ENCODE results near the gene PFKFB4. TPM values are rescaled to one million over a fixed set of nuclear protein-coding genes. Genes with fewer than 3 reads are reported as not detected.

The PFKFB4 gene
- 1 to 10 TPM; 3.7 to 6.1 (median 5.5) TPM for polyA plus RNA-seq (ENCODE audit: insufficient read length in 4 of 4)

DNA sequence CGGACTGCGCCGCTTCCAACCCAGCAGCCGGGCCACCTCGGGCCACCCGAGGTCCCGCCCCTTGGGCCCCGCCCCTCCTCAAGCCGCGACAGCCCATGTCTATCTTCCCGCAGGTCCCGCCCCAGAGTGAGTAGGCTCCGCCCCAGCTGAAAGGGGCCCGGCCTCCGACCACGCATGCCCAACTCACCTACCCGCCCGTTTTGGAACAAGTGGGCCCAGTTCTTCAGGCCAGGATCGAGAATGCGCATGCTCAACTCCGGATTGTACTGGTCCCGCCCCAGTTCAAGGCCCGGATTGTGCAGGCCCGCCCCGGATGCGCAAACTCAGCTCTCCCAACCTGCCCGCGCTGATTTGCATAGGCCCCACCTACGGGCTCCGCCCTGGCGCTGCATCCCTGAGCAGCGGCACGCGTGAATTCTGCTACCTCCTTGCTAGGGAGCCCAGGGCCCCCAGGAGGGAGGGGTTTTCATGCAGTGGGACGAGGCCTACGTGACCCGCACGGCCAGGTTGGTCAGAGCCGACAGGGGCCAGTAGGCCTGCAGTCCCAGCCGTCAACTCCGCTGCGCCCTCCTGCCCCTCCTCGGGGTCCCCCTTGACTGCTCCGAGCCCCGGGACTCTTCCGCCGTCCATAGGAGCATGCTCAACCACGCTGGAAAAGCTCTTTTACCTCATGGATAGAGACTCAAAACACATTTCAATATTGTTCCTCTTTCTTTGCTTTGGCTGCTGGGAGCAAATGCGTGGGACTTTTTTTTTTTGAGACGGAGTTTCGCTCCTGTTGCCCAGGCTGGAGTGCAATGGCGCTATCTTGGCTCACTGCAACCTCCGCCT is at the start of gene PFKFB4:
Gene PFKFB4, minus strand, starts transcription at position 8 of the 831 bp plus-strand sequence. CDS start 26 bp downstream, outside the sequence.
- DNase-seq (ENCODE audit: low read depth in 4 of 4, low spot score in 2 of 4): peak; percentile 92 to 98 (median 95)

- DNase-seq (ENCODE audit: low read depth in 4 of 4, low spot score in 2 of 4): no peak
These were observed 45.0 kb upstream of the PFKFB4 start for GRCh38 chr3:48601622-48601994.

GRCh38 chr3:48600711-48601621 is 44.4 kb upstream of the PFKFB4 start:
- no peak for DNase-seq (ENCODE audit: low read depth in 4 of 4, low spot score in 2 of 4)

DNA sequence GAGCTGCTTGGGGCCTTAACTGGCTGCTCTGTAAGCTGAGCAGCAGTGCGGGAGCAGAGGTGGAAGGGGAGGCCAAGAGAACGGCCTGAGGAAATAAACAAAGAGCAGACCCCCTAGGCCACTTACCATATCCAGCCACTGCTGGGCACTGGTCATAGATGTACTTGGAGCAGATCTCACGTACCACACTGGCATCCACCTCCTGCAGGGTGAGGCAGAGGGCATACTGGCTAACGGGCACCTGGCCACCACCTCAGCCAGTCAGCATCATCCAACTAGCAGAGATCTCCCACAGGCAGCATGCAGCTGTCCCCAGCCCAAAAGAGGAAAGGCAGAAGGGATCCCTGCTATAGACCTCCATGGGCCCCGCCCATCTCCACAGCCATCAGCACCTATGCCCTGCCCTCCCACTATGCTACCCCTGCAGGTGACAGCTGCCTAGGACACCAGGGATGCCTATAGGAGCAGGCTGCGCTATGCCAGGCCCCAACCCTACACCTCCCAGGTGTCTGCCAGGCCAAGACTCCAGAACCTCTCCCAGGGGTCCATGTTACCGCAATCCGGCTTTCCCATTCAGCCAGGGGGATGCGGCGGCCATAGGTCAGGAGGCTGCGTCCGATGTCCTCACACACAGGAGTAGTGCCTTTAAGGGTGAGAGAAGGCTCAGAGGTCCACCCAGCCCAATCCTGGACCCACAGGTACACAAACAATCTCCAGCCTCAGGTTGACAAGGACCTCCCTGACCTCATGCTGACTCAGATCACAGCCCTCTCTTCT is 43.1 kb upstream of the PFKFB4 start:
- DNase-seq (ENCODE audit: low read depth in 4 of 4, low spot score in 2 of 4): no peak

- DNase-seq (ENCODE audit: low read depth in 4 of 4, low spot score in 2 of 4): no peak
These were observed 42.5 kb upstream of the PFKFB4 start for GRCh38 chr3:48599077-48599501.

GRCh38 chr3:48598323-48599076 is 41.9 kb upstream of the PFKFB4 start:
- DNase-seq (ENCODE audit: low read depth in 4 of 4, low spot score in 2 of 4): peak; percentile 63 to 80 (median 69)

- no peak for DNase-seq (ENCODE audit: low read depth in 4 of 4, low spot score in 2 of 4)
These were observed 40.8 kb upstream of the PFKFB4 start for GRCh38 chr3:48597408-48597800.

- DNase-seq (ENCODE audit: low read depth in 4 of 4, low spot score in 2 of 4): no peak
These were observed 40.2 kb upstream of the PFKFB4 start for GRCh38 chr3:48596676-48597407.

- DNase-seq (ENCODE audit: low read depth in 4 of 4, low spot score in 2 of 4): no peak
These were observed 39.6 kb upstream of the PFKFB4 start for GRCh38 chr3:48596157-48596556.

GRCh38 chr3:48595526-48596121 is 39.0 kb upstream of the PFKFB4 start:
- no peak for DNase-seq (ENCODE audit: low read depth in 4 of 4, low spot score in 2 of 4)

- DNase-seq (ENCODE audit: low read depth in 4 of 4, low spot score in 2 of 4): no peak
These were observed 38.5 kb upstream of the PFKFB4 start, which contains the start of gene COL7A1 for GRCh38 chr3:48595075-48595525. Gene COL7A1 (minus strand): TSS chr3:48595329. CDS start chr3:48595159, 170 bp downstream.

GRCh38 chr3:48594417-48595049 is 37.9 kb upstream of the PFKFB4 start:
- DNase-seq (ENCODE audit: low read depth in 4 of 4, low spot score in 2 of 4): no peak

- no peak for DNase-seq (ENCODE audit: low read depth in 4 of 4, low spot score in 2 of 4)
These were observed 36.7 kb upstream of the PFKFB4 start for GRCh38 chr3:48593337-48593736.

DNA sequence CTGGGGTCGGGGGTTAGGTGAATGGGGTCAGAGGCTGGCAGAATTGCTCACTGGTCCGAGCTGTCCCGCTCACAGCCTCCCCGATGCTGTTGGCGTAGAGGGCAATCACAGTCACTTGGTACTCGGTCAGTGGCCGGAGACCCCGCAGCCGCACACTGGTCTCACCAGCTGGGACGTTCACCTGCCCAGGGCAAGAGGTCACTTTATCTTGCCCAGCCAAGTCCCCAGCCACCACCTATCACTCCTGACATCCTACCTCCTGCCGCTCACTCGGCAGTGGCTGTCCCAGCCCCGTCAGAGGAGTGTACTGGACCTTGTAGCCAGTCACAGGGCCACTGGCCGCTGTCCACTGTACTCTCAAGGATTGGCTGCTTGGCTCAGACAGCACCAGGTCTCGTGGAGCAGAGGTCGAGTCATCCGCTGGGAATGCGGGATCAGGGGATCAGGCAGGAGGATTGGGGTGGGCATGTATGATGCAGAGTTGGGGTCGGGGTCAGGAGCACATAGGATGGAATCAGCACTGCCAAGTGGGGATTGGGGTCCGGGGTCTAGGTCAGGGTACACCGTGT is 36.0 kb upstream of the PFKFB4 start:
- DNase-seq (ENCODE audit: low read depth in 4 of 4, low spot score in 2 of 4): no peak

GRCh38 chr3:48591886-48592518 is 35.4 kb upstream of the PFKFB4 start:
- DNase-seq (ENCODE audit: low read depth in 4 of 4, low spot score in 2 of 4): no peak

GRCh38 chr3:48591436-48591835 is 34.8 kb upstream of the PFKFB4 start:
- no peak for DNase-seq (ENCODE audit: low read depth in 4 of 4, low spot score in 2 of 4)

DNA sequence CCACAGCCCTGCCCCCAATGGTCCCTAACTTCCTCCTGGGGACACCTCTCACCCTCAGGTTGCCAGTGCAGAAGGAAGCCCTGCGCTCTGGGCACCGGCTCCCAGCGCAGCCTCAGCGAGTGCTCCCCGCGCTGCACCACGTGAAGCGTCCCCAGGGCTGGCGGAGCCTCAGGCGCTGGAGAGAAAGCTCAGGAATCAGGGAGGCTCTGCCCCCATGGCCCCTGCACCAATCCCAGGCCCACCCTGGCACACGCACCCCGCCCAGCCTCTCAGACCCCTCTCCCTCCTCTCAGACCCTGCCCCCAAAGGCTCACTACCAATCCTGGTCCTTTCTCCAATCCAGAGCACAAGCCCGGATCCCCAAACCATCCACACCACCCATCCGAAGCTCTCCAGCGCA is 31.6 kb upstream of the PFKFB4 start:
- no peak for DNase-seq (ENCODE audit: low read depth in 4 of 4, low spot score in 2 of 4)

Data from left renal cortex interstitium (tissue), 4 donors.